Astrocyte (in vitro differentiated cells and primary cell): ENCODE results near the gene PPP2R2B. TPM values are rescaled to one million over a fixed set of nuclear protein-coding genes. Genes with fewer than 3 reads are reported as not detected.

Source experiments
- DNase-seq: peaks from one replicate; pipeline ENCODE4 v3.0.0-alpha.2; 2010; ENCODE audit warnings: low read depth
- FAIRE-seq: peaks from 2 replicates; lab custom pipeline; 2011; peaks lifted over from hg19 to GRCh38; lab: Jason Lieb, UNC
- H2AFZ ChIP-seq: 2 replicates; pipeline ENCODE4 v1.6.0; 2012; ENCODE audit warnings: low read depth, low read length, inconsistent platforms
- H3K27ac ChIP-seq: 2 replicates; pipeline ENCODE4 v1.5.1; 2011; ENCODE audit warnings: low read depth, low read length, inconsistent platforms
- H3K27me3 ChIP-seq: 2 replicates; pipeline ENCODE4 v1.6.0; 2011; ENCODE audit warnings: low read length, inconsistent platforms; ENCODE audit not compliant: insufficient read depth
- H3K36me3 ChIP-seq: 2 replicates; pipeline ENCODE4 v1.5.1; 2011; ENCODE audit warnings: low read length, inconsistent platforms; ENCODE audit not compliant: insufficient read depth
- H3K4me1 ChIP-seq: 2 replicates; pipeline ENCODE4 v1.5.1; 2011; ENCODE audit warnings: low read length, inconsistent platforms; ENCODE audit not compliant: insufficient read depth
- H3K4me2 ChIP-seq: 2 replicates; pipeline ENCODE4 v1.6.0; 2012; ENCODE audit warnings: low read length, inconsistent platforms
- H3K4me3 ChIP-seq: 2 replicates; pipeline ENCODE4 v1.5.1; 2011; ENCODE audit warnings: low read depth, mild to moderate bottlenecking, low read length, inconsistent platforms; ENCODE audit not compliant: insufficient read depth
- H3K79me2 ChIP-seq: 2 replicates; pipeline ENCODE4 v1.6.0; 2012; ENCODE audit warnings: mild to moderate bottlenecking, low read length, inconsistent platforms; ENCODE audit not compliant: insufficient read depth
- H3K9ac ChIP-seq: 2 replicates; pipeline ENCODE4 v1.6.0; 2012; ENCODE audit warnings: mild to moderate bottlenecking, low read length, inconsistent platforms
- H3K9me3 ChIP-seq: 2 replicates; pipeline ENCODE4 v1.5.1; 2012; ENCODE audit warnings: low read depth, mild to moderate bottlenecking, low read length, inconsistent platforms; ENCODE audit not compliant: insufficient read depth
- H4K20me1 ChIP-seq: 2 replicates; pipeline ENCODE4 v1.6.0; 2012; ENCODE audit warnings: low read length, inconsistent platforms; ENCODE audit not compliant: insufficient read depth
- H3K27ac Mint-ChIP-seq: one replicate; pipeline ENCODE4 v1.8.0; 2021; ENCODE audit warnings: mild to moderate bottlenecking, mixed read lengths; ENCODE audit not compliant: unreplicated experiment
- H3K27me3 Mint-ChIP-seq: one replicate; pipeline ENCODE4 v1.8.0; 2021; ENCODE audit warnings: low read depth, mixed read lengths; ENCODE audit not compliant: unreplicated experiment
- H3K36me3 Mint-ChIP-seq: one replicate; pipeline ENCODE4 v1.8.0; 2021; ENCODE audit warnings: low read depth, mixed read lengths; ENCODE audit not compliant: unreplicated experiment
- H3K4me1 Mint-ChIP-seq: one replicate; pipeline ENCODE4 v1.8.0; 2021; ENCODE audit warnings: low read depth, mixed read lengths; ENCODE audit not compliant: unreplicated experiment
- H3K4me3 Mint-ChIP-seq: one replicate; pipeline ENCODE4 v1.8.0; 2021; ENCODE audit warnings: mild to moderate bottlenecking, moderate library complexity, mixed read lengths; ENCODE audit not compliant: unreplicated experiment
- H3K9me3 Mint-ChIP-seq: one replicate; pipeline ENCODE4 v1.8.0; 2021; ENCODE audit warnings: mild to moderate bottlenecking, mixed read lengths; ENCODE audit not compliant: unreplicated experiment
- CTCF ChIP-seq: IDR thresholded peaks from 2 replicates; pipeline ENCODE4 v1.5.1; 2011; ENCODE audit warnings: low read depth, mild to moderate bottlenecking, inconsistent platforms, low read length, moderate library complexity; ENCODE audit not compliant: insufficient read depth
- EZH2 ChIP-seq: IDR thresholded peaks from 2 replicates; pipeline ENCODE4 v1.6.1; 2012; ENCODE audit warnings: mild to moderate bottlenecking, low read length, inconsistent platforms; ENCODE audit not compliant: insufficient read depth
- total RNA-seq: library from RNA; stranded (reverse); gene quantifications from 2 replicates; pipeline ENCODE4 v1.2.1, GENCODE V29; 2021

The PPP2R2B gene
- total RNA-seq, 1 donor from 2014 or later: 5.2 TPM

DNA sequence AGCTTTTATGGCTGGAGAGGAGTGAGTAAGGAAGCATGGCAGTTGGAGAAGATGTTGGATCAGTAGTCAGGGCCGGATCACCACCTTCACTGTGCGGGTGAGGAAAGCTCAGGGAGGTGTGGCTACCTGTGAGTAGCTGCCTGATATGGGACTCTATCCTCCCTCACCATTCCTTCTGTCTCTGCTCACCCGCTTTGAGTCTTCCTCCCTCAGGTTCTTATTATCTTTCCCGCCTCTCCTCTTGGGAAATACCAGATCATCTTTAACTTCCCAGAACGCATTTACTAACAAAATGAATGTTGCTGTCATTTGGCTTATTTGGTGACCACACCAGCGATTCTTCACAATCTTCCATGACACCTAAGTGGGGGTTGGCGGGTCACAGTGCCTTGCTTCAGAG, 221.9 kb downstream of the PPP2R2B start:
- peaks cover 2% of the 10 kb centered on the region for H3K9me3 ChIP-seq
- no peak overlapping the region for H2AFZ ChIP-seq
- peaks cover 2% of the 10 kb centered on the region for H3K36me3 Mint-ChIP-seq
- no peaks in the 10 kb centered on the region for H3K79me2 ChIP-seq
- no peak overlapping the region for H3K4me2 ChIP-seq
- no peaks in the 10 kb centered on the region for H4K20me1 ChIP-seq
- no peak for DNase-seq
- H3K27ac ChIP-seq: no peak overlapping the region
- H3K9me3 Mint-ChIP-seq: no peaks in the 10 kb centered on the region
- H3K4me3 Mint-ChIP-seq: no peak overlapping the region
- H3K4me1 Mint-ChIP-seq: no peaks in the 10 kb centered on the region
- TF ChIP-seq EZH2 (no peak), CTCF (no peak)
- no peak overlapping the region for H3K4me3 ChIP-seq
- H3K4me1 ChIP-seq: no peaks in the 10 kb centered on the region
- no peaks in the 10 kb centered on the region for H3K36me3 ChIP-seq
- H3K9ac ChIP-seq: no peak overlapping the region
- H3K27ac Mint-ChIP-seq: no peak overlapping the region
- no peaks in the 10 kb centered on the region for H3K27me3 Mint-ChIP-seq
- no peak for FAIRE-seq
- H3K27me3 ChIP-seq: no peaks in the 10 kb centered on the region

DNA sequence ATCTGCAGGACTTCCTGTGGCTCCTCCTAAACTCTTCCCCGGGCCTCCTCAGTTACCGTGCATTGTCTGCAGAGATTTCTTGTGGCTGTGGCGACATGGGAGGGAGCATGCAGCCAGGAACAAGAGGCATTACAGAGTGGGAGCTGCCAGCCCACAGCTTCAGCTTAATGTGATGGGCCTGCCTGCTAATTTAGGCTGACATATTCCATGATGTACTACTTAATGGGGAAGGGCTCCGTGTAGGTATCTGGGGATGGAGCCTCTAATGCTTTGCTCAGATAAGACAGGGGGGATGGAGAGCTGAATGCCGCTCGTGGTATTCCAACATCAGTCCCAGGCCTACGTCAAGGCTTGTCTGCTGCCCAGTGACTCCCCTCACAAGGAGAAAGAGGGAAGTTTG, 225.0 kb downstream of the PPP2R2B start:
- H3K27ac Mint-ChIP-seq: no peak overlapping the region
- H4K20me1 ChIP-seq: no peaks in the 10 kb centered on the region
- H3K27me3 ChIP-seq: no peaks in the 10 kb centered on the region
- no peaks in the 10 kb centered on the region for H3K4me1 Mint-ChIP-seq
- H3K9ac ChIP-seq: no peak overlapping the region
- no peak overlapping the region for H3K4me3 Mint-ChIP-seq
- no peaks in the 10 kb centered on the region for H3K4me1 ChIP-seq
- no peak for TF ChIP-seq CTCF
- TF ChIP-seq EZH2: no peak
- H2AFZ ChIP-seq: no peak overlapping the region
- DNase-seq: no peak
- H3K79me2 ChIP-seq: no peaks in the 10 kb centered on the region
- peaks cover 2% of the 10 kb centered on the region for H3K9me3 ChIP-seq
- no peak overlapping the region for H3K4me2 ChIP-seq
- no peak overlapping the region for H3K27ac ChIP-seq
- no peak for FAIRE-seq
- H3K36me3 Mint-ChIP-seq: peaks cover 2% of the 10 kb centered on the region
- H3K36me3 ChIP-seq: no peaks in the 10 kb centered on the region
- H3K4me3 ChIP-seq: no peak overlapping the region
- no peaks in the 10 kb centered on the region for H3K9me3 Mint-ChIP-seq
- no peaks in the 10 kb centered on the region for H3K27me3 Mint-ChIP-seq

GRCh38 chr5:146652547-146652946, 226.0 kb downstream of the PPP2R2B start:
- Histone ChIP-seq H3K4me1 (no peaks in the 10 kb centered on the region), H3K36me3 (no peaks in the 10 kb centered on the region), H4K20me1 (no peaks in the 10 kb centered on the region), H3K9me3 (peaks cover 2% of the 10 kb centered on the region), H2AFZ (no peak overlapping the region), H3K27me3 (no peaks in the 10 kb centered on the region), H3K4me2 (no peak overlapping the region), H3K9ac (no peak overlapping the region), H3K79me2 (no peaks in the 10 kb centered on the region), H3K27ac (no peak overlapping the region), H3K4me3 (no peak overlapping the region)
- Mint-ChIP-seq H3K4me3 (no peak overlapping the region), H3K27ac (no peak overlapping the region), H3K4me1 (no peaks in the 10 kb centered on the region), H3K36me3 (peaks cover 2% of the 10 kb centered on the region), H3K9me3 (no peaks in the 10 kb centered on the region), H3K27me3 (no peaks in the 10 kb centered on the region)
- no peak for DNase-seq
- FAIRE-seq: no peak
- no peak for TF ChIP-seq EZH2
- TF ChIP-seq CTCF: no peak
